ENCODE data around the gene ITGA11. TPM values are rescaled to one million over a fixed set of nuclear protein-coding genes. Genes with fewer than 3 reads are reported as not detected.

ITGA11 gene
- total and polyA plus RNA-seq, 2 experiments from 2014 or later, result 0.03 to 0.40 TPM

DNA sequence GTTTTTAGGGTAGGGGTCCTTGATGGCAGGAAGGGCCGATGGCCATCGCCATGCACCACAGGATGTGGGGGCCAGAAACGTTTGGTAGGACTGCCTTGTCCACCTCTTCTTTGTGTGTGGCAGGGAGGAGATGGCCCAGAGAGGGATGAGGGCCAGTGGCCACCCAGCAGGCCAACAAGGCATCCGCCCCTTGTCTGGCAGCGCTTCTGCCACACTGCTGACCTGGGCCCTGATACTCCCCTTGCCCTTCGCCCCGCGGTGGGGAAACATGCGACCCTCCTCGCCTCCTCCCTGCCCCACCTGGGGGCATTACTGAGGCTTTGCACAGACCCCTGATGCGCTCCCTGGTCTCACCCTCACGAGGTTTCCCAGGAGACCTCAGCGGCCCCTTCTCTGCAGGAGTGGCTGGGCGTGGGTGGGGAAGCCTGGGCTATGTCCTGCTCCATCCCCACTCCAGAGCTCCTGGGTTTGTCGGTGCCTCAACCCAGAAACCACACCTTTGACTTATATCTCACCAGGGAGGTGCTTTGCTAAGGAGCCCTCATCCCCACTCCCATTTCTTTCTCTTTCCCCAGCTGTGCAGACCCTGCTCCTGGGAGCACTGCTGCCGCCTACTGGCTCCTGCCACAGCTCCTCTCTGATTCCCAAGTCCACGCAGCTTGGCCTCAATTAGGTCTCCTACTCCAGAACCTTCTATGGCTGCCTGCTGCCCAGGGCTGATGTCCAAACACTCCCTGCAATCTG lies 115.7 kb downstream of the ITGA11 start:
- Histone ChIP-seq H3K9me2 (ENCODE audit: insufficient read depth) (no peaks in the 10 kb centered on the region), H3K79me2 (replicated peaks; ENCODE audit: insufficient read depth) (no peaks in the 10 kb centered on the region), H3K4me3 (0 out of 2 replicates have a peak overlapping the region, but pooled peaks have one; percentile 15), H2AFZ (peak overlapping the region; percentile 94), H3K36me3 (ENCODE audit: insufficient read depth) (no peaks in the 10 kb centered on the region), H3F3A (replicated peaks; ENCODE audit: low read depth) (0 out of 2 replicates have a peak, but pooled peaks cover 4% of the 10 kb centered on the region), H3K4me2 (peak overlapping the region; percentile 9), H3K4me1 (ENCODE audit: insufficient read depth) (peaks cover 18% of the 10 kb centered on the region), H3K27ac (ENCODE audit: low read depth) (no peak overlapping the region), H3K27me3 (ENCODE audit: insufficient read depth) (no peaks in the 10 kb centered on the region), H4K20me1 (replicated peaks; ENCODE audit: insufficient read depth) (no peaks in the 10 kb centered on the region)
- TF ChIP-seq NANOG (IDR thresholded peaks at IDR 0.05; ENCODE audit: borderline replicate concordance) (no peak), CREB1 (CRISPR knock-in tag; IDR thresholded peaks at IDR 0.05; ENCODE audit: low read depth) (no peak), EZH2 (IDR thresholded peaks at IDR 0.05; ENCODE audit: low read depth, unreplicated experiment) (no peak)
- TF ChIP-seq, protein P1, sequence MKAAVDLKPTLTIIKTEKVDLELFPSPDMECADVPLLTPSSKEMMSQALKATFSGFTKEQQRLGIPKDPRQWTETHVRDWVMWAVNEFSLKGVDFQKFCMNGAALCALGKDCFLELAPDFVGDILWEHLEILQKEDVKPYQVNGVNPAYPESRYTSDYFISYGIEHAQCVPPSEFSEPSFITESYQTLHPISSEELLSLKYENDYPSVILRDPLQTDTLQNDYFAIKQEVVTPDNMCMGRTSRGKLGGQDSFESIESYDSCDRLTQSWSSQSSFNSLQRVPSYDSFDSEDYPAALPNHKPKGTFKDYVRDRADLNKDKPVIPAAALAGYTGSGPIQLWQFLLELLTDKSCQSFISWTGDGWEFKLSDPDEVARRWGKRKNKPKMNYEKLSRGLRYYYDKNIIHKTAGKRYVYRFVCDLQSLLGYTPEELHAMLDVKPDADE (IDR thresholded peaks at IDR 0.05), result no peak
- TF ChIP-seq, protein P2, sequence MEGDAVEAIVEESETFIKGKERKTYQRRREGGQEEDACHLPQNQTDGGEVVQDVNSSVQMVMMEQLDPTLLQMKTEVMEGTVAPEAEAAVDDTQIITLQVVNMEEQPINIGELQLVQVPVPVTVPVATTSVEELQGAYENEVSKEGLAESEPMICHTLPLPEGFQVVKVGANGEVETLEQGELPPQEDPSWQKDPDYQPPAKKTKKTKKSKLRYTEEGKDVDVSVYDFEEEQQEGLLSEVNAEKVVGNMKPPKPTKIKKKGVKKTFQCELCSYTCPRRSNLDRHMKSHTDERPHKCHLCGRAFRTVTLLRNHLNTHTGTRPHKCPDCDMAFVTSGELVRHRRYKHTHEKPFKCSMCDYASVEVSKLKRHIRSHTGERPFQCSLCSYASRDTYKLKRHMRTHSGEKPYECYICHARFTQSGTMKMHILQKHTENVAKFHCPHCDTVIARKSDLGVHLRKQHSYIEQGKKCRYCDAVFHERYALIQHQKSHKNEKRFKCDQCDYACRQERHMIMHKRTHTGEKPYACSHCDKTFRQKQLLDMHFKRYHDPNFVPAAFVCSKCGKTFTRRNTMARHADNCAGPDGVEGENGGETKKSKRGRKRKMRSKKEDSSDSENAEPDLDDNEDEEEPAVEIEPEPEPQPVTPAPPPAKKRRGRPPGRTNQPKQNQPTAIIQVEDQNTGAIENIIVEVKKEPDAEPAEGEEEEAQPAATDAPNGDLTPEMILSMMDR (conservative IDR thresholded peaks at IDR 0.05; ENCODE audit: low read depth in 2 of 2), result peak; percentile 65 to 81
- peak; percentile 79 for ATAC-seq
- Mint-ChIP-seq H3K4me3 (peak overlapping the region; percentile 16; the same call in 2 of the 3 replicates), H3K9me3 (no peaks in the 10 kb centered on the region), H3K4me1 (peaks cover 38% of the 10 kb centered on the region), H3K27ac (no peak overlapping the region), H3K27me3 (ENCODE audit: insufficient read depth, low read depth, poor library complexity) (peaks cover 14% of the 10 kb centered on the region), H3K36me3 (ENCODE audit: low read depth) (no peaks in the 10 kb centered on the region)
- peak; percentile 74 for DNase-seq (ENCODE audit: low spot score)

DNA sequence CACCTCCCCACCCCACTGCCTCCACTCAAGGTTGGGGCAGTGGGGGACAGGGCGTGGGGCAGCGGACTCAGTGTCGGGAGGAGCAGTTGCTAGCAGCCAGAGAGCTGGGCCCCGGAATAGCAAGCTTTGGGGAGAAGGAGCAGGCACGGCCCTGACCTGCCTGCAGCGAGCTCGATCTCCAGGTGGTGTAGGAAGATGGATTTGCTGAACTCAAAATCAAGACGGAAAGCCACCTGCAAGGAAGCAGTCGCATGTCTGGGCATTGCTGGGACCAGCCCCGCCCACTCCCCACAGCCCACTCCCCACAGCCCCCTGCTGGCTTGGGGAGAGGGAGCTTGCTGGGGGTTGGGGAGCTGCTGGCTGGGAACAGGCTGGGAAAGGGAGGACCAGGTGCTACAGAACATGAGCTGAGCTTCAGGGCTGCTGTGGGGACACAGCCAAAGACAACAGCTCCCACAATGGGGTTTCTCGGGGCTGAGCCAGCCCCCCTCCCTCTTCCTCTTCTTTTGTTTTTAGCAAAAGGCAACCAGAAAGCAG lies 116.4 kb downstream of the ITGA11 start:
- Mint-ChIP-seq H3K9me3 (no peaks in the 10 kb centered on the region), H3K27ac (no peak overlapping the region), H3K36me3 (ENCODE audit: low read depth) (no peaks in the 10 kb centered on the region), H3K4me3 (peak overlapping the region; percentile 42; the same call in 2 of the 3 replicates), H3K4me1 (peaks cover 38% of the 10 kb centered on the region), H3K27me3 (ENCODE audit: insufficient read depth, low read depth, poor library complexity) (peaks cover 16% of the 10 kb centered on the region)
- Histone ChIP-seq H4K20me1 (replicated peaks; ENCODE audit: insufficient read depth) (no peaks in the 10 kb centered on the region), H3K27ac (ENCODE audit: low read depth) (no peak overlapping the region), H3K4me1 (ENCODE audit: insufficient read depth) (peaks cover 18% of the 10 kb centered on the region), H3K79me2 (replicated peaks; ENCODE audit: insufficient read depth) (no peaks in the 10 kb centered on the region), H3K4me2 (peak overlapping the region; percentile 9), H3K36me3 (ENCODE audit: insufficient read depth) (no peaks in the 10 kb centered on the region), H3K27me3 (ENCODE audit: insufficient read depth) (no peaks in the 10 kb centered on the region), H3K9me2 (ENCODE audit: insufficient read depth) (no peaks in the 10 kb centered on the region), H3F3A (replicated peaks; ENCODE audit: low read depth) (0 out of 2 replicates have a peak, but pooled peaks cover 4% of the 10 kb centered on the region), H3K4me3 (peak overlapping the region; percentile 33), H2AFZ (peak overlapping the region; percentile 94)
- DNase-seq (ENCODE audit: low spot score) (peak; percentile 69), ATAC-seq (peak; percentile 64)
- TF ChIP-seq, protein P2 (conservative IDR thresholded peaks at IDR 0.05; ENCODE audit: low read depth in 2 of 2), result peak in 1 of 2 experiments; percentile 1; a peak in 1 of 4 replicates
- TF ChIP-seq CREB1 (CRISPR knock-in tag; IDR thresholded peaks at IDR 0.05; ENCODE audit: low read depth), result no peak

Measured in GM23338 (cell line).